T-helper 2 cell treated with Interferon-gamma antibody and Interleukin-4, amounts not matched to agents 100 ng/mL and 5 ng/mL, for 36 hours (primary cell): Measurements from ENCODE around the gene AGAP5. TPM values are rescaled to one million over a fixed set of nuclear protein-coding genes. Genes with fewer than 3 reads are reported as not detected.
"Not testable (repeated sequence)": the region's sequence is repeated elsewhere in the genome, so short reads cannot be mapped to it uniquely, and the experiment has no call there.

Experiments
- intact Hi-C: fragments of 100-400 bp; cut with micrococcal nuclease; formaldehyde crosslinking; loops from one replicate; pipeline ENCODE4 v1.15.1; 2023
- total RNA-seq: library from RNA; stranded (reverse); gene quantifications from 2 replicates; pipeline ENCODE4 v1.2.3, GENCODE V29; 2022

Gene AGAP5
- 12.1 and 12.2 TPM in 2 replicates for total RNA-seq

DNA sequence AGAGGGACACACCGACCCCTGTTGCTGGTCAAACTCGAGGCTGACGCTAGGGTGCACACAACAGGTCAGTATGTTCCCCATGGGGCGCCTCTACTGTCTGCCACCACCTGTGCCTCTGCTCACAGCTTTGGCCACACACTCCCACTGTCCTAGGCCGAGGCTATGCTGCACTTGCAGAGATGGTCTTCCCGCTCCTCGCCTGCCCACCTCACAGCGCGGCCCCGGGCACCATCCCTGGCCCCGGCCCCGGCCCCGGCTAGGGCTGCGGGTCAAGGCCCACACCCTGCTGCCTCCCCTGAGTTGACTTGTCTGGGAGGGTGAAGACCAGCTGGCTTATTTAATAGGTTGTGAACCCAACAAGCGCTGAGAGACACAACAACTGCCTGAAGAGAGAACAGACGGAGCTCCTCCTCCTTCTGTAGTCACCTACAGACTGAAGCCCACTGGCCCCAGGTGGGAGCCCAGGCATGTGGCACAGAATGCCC is at the start of gene AGAP5:
TSS of gene AGAP5 (minus strand) at position 435 of the 485 bp plus-strand sequence. CDS start at position 81, 354 bp downstream.
- intact Hi-C loops = not testable (repeated sequence)

DNA sequence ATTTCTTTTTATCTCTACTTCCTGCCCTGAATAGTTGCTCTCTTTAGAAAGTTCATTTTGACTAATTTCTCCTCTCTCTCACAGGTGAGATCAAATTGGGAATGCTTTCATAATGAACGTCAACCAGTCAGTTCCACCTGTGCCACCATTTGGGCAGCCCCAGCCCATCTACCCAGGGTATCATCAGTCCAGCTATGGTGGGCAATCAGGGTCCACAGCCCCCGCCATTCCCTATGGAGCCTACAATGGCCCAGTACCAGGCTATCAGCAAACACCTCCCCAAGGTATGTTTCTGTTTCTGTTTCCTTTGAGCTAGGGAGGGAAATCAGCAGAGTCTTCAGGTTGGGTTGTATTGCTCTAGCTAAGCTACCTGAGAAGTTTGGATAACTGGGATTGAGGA is 48.8 kb upstream of the AGAP5 start:
- intact Hi-C loops = no loop called here

DNA sequence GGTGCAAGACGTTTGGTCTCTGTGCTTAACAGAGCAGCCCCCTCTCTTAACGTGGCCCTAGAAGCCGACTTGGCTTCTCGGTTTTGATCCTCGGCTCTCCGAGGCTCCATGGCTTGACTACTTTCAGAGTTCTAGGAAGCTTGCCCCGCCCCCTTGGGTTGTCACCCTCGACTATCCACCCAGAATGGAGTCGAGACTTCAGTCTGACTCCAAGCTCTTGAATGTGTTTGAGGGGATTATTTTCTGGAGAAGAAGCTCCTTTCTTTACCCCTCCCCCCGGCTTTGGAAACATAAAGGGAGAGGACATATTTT is 46.7 kb upstream of the AGAP5 start:
- intact Hi-C loops = loop anchor here (1.0 kb wide), 7 partner anchors 14 to 492 kb away; partner anchors contain the start of genes MRPS16, NDST2 and ZSWIM8

DNA sequence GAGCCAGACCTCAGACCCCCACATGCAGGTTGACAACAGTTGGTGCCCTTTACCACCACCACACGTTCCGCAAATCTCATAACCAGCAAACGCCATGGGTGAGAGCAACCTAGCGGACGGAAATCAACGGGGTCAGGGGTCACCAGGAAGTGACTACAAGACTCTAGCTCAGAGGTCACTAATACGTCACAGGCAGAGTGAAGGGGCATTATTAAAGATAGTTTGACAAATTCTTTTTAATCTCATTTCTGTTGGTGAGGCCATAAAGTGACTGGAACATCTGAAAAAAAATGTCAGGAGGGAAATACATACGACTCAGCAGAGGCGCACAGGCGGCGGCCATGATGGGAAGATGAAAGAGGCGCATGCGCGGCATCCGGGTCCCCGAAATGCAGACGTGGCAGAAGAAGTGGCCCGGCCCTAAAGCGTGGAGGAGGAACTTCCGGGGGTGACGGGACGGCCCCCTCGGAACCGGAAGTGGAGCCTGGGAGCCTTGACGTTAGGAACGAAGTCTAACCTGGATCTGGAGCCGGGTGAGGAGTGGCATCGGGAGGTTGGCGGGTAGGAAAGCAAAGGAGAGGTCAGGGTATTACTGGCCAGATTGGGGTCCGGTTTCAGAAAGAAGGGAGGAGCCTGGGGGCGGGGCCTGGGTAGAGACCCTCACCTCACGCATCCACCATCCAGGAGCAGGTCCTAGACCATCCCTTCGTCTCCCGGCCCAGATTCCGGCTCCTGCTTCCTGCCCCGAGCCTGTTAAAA is 46.2 kb upstream of the AGAP5 start, which contains the start of gene SEC24C:
TSS of gene SEC24C (plus strand) at position 468 of the 759 bp plus-strand sequence. CDS start 2,461 bp downstream, outside the sequence.
- intact Hi-C loops = loop anchor here (1.0 kb wide), 7 partner anchors 14 to 492 kb away; partner anchors contain the start of genes MRPS16, NDST2 and ZSWIM8

DNA sequence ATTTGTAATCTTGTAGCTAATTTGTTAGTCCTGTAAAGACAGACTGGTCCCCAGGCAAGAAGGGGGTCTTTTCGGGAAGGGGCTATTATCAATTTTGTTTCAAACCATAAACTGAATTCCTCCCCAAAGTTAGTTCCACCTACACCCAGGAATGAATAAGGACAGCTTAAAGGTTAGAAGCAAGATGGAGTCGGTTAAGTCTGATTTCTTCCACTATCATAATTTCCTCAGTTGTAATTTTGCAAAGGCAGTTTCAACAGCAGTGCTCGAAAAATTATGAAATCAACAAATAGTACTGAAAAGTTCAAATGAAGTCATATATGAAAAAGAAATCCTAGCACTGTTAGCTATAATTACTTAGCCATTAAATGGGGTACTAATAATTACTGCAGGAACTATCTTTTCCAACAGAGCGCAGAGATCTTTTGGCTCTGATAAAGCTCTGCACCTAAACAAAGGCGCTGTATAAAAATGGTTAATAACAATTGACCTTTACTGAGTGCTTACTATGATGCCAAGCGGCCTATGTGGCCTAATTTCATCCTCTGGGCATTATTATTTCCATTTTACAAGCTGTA is 45.5 kb upstream of the AGAP5 start:
- intact Hi-C loops = no loop called here

DNA sequence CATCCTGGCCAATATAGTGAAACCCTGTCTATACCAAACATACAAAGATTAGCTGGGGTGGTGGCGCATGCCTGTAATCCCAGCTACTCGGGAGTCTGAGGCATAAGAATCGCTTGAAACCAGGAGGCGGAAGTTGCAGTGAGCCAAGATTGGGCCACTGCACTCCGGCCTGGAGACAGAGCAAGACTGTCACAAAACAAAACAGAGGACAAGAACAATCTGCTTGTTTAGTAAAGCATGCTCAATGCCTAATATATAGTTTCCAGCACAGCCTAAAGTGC is 44.5 kb upstream of the AGAP5 start:
- intact Hi-C loops = no loop called here

DNA sequence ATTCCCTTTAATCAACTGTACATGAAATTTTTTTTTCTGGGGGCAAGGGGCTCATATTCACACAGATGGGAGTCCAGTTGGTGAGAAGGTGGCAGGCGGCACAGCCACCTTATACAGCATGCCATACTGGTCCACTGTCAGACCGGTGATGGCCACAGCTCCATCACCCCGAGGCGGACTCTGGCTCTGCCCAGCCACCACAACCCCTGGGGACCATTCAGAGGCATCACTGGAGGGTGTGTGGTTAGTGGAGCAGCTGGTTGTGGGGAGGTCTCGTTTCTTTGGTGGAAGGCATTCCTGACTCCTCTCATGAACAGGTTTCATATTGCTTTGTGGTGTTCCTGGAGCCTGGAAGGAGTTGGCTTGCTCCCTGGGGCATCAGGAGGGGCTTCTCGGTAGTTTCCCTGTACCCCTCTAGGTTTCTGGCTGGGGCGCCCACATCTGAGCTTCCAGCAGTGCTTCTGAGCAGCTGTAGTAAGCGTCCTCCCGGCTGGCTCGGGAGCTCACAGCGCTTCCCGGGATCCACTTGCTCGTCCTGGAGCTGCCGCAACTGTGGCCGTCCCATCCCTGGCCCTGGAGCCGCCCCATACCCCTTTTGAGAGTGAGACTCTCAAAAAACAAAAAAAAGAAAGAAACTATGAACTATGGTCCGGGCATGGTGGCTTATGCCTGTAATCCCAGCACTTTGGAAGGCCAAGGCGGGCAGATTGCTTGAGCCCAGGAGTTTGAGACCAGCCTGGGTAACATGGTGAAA is 42.8 kb upstream of the AGAP5 start:
- intact Hi-C loops = not testable (repeated sequence)

DNA sequence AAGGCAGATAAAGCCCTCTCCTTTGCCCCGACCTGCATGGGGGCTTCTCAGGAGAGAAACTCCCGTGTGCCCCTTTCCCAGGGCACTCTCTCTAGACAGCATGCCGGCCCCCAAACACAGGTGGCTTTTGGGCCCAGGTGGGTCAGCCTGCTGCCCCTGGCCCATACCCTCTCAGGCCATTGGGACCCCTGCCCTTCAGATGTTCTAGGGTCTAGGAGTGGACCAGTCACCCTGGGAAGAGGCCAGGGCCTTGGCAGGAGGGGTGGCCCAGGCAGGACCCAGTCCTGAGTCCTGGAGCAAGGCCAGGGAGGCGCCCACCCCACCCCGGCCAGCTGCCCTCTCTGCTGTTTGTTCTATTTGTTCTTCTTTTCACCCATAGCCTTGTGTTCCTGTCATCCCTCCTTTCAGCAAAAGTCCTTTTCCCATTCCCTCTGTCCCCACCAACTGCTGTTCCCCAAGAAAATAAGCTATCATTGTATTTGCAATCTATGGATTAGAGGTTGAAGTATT is 36.9 kb upstream of the AGAP5 start:
- intact Hi-C loops = no loop called here

DNA sequence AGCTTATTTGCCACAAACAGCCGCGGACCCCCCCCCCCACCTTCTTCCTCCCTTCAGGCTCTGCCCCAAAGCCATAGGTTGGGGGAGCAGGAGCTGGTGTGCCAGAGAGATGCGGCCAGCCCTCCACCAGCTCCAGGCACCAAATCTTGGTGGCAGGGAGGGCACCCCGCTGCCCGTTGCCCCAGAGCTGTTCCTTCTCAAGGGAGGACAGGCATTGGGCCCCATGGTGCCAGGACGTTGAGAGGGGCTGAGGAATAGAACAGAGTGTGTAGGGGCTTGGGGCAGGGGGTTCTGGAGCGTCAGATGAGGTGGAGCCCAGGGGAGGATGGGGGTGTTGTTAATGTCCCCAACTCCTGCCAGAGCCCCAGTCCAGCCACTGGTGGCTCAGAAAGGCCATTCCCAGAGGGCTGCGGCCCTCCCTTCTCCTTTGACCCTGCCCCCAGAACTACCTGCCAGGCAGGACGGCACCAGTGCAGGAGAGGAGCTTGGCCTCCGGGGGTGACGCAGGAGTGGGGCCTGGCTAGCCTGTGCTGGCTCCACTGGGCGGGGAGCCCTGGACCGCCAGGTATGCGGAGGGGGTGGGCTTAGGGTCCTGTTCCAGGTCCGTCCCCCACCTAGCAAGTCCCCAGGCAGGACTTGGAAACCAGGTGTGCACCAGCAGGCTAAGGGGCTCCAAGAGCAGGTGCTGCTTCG is 36.3 kb upstream of the AGAP5 start:
- intact Hi-C loops = no loop called here

DNA sequence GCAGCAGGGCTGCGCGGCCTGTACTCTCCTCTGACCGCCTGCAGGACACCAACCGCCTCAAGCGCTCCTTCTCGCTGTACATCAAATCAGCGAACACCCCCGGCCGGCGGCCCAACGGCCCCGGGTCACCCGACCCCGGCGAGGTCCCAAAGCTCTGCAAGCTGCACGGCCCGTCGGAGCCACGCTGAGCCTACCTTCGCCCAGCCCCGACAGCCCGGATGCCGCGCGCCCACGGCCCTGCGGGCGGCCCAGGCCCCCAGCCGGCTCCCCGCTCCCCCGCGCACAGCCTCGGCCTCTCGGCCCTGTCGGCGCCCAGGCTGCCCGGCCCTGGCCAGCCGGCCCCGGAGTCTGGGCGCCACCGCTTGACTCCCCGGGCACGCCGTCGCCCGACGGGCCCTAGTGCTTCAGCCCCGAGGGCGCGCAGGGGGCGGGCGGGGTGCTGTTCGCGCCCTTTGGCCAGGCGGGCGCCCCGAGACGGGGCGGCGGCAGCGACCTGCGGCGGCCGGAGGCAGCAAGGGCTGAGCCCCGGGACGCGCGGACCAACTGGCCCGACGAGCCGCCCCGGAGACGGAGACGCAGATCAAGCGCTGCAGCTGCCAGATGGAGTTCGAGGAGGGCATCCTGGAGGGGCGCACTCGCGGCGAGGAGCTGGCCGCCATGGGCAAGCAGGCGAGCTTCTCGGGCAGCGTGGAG is 35.2 kb upstream of the AGAP5 start:
- intact Hi-C loops = no loop called here

DNA sequence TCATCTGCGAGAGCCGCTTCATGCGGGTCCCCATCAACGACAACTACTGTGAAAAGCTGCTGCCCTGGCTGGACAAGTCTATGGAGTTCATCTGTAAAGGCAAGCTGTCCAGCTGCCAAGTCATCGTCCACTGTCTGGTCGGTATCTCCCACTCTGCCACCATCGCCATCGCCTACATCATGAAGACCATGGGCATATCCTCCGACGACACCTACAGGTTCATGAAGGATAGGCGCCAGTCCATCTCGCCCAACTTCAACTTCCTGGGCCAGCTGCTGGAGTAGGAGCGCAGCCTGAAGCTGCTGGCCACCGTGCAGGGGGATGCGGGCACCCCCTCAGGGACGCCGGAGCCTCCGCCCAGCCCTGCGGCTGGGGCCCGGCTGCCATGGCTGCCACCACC is 34.5 kb upstream of the AGAP5 start:
- intact Hi-C loops = no loop called here

DNA sequence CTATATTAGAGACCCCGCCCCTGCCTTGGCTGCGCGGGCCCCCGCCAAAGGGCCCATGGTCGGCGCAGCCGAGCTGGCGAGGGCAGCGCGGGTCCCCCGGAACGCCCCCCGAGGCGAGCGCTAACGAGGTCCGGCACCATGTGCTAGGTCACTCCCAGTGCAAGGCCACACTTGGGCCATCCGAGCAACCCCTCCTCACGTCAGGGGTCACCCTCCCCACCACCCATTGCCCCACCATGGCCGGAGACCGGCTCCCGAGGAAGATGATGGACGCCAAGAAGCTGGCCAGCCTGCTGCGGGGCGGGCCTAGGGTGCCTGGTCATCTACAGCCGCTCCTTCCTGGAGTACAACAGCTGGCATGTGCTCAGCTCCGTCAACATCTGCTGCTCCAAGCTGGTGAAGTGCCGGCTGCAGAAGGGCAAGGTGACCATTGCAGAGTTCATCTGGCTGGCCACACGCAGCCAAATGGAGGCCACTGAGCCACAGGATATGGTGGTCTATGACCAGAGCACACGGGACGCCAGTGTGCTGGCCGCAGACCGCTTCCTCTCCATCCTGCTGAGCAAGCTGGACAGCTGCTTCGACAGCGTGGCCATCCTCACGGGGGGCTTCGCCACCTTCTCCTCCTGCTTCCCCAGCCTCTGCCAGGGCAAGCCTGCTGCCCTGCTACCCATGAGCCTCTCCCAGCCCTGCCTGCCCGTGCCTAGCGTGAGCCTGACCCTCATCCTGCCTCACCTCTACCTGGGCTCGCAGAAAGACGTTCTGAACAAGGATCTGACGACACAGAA is 33.9 kb upstream of the AGAP5 start:
- intact Hi-C loops = loop anchor here (2.0 kb wide), 1 partner anchor 485 kb away; the partner anchor contains the start of gene DNAJC9

DNA sequence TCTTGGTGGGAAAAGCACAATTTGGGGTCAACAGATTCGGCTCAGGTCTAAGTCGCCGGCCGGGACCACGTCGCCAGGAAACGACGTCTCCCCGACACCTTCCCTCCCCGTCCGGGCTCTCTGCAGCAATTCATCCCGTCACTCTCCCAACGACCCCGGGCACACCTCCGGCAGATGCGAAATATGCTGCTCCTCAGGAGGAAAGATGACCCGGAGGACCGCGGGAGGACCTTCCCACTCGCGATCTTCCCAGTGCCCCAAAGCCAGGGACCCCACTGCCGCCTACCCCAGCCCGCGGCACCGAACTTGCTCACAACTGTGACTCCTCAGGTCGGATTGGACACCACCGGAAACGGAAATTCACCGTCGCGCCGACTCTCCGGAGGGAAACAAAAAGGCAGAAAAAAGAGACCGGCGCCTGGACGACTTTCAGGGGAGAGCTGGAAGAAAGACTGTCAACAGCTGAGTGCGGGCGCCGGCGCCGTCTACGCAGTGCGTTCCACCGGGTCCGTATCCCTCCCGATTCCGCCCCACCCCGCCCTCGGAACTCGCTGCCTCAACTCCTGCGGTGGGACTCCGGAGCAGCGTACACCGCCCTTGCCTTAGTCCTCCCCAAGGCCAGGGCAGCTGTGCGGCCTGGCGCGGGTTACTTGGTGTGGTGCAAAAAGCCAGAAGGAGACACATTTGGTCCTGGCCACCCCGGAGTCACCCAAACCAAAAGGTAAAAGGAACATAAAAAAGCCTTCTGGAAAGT is 32.4 kb upstream of the AGAP5 start:
- intact Hi-C loops = loop anchor here (1.0 to 2.0 kb wide), 3 partner anchors 14 to 484 kb away; partner anchors contain the start of genes DNAJC9 and SEC24C

DNA sequence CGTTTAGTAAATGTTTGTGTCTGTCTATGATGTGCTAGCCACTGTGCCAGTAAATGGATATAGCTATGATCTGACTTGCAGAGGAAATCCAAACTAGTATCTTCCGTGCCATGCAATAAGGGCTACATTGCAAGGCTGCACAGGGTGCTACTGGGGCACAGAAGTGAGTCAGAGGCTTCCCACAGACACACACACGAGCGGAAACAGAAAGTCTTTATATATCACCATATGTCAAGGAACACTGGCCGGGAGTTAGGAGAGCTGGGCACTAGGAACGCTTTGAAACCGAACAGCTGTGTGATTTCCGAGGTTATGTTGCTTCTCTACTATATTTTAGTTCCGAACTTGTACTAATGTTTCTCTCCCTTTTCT is 31.9 kb upstream of the AGAP5 start:
- intact Hi-C loops = loop anchor here (1.0 to 2.0 kb wide), 3 partner anchors 15 to 483 kb away; partner anchors contain the start of genes DNAJC9 and SEC24C

DNA sequence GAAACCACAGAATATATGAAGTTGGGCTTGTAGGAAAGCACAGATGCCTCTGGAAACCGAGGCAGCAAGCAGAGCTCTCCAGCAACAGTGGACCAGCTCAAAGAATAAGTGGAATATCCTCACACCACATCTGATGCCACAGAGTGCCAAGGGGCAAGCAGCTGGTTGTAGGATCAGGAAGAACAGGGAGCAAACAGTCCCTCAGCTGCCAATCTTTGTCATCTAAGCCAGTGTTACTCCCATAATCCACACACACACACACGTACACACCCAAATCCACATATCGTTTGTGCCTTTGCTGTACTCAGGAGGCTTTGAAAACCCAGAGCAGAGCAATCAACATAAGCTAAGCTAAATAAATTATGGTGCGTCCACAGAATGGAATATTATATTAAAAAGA is 25.6 kb upstream of the AGAP5 start:
- intact Hi-C loops = no loop called here

DNA sequence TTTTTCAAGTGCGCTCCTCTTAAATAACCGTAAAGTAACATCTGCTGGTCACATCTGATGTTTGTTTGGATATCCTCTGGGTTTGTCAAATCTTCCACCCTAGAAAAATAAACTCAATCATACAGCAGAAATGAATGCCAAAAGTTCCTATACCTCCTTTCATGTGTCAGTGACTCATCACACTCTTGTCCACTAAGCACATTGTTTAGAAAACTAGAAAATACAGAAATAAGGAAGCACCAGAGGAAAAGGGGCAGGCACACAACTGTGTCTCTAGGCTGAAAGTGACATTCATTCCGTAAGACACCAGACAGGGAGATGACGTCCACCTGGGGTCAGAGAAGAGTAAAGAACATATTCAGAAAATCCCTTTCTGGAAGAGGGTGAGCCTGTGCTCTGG is 22.7 kb upstream of the AGAP5 start:
- intact Hi-C loops = not testable (repeated sequence)

DNA sequence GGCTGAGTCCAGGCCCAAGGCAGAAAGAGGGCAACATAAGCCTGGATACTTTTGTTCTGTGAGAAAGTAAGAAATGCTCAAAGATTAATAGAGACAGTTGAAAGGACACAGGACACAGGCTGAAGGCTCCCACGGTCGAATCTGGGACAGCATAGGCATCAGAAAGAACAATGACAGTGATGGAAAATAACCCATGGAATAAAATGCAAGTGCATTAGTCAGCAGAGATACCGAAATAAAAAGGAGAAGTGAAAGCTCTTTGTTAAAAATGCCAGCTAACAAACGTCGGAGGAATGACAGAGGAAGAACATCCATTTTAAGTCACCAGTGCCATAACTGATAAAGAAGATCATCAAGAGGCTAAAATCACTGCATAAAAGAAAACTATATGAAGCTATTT is 19.6 kb upstream of the AGAP5 start:
- intact Hi-C loops = no loop called here

DNA sequence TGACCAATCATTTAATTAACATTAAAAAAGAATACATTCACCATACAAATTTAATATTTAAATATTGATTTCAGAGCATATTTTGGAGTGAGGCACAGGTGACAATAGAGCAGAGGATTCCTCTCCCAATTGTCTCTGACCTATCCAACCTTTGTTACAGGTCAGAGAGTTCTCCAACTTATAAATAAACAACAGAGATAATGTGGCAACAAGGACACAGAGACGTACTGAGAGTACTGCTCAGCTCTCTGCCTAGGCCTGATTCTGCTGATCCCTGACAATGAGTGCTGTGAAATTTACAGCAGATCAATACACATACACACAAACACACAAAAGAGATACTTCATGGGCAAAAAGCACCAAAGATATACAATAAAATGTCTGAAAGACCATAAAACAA is 18.3 kb upstream of the AGAP5 start:
- intact Hi-C loops = no loop called here
